ENCODE data around the gene LYRM7.

- TF ChIP-seq CTCF (conservative IDR thresholded peaks at IDR 0.05; ENCODE audit: low read depth, low read length), result no peak
- TF ChIP-seq EZH2 (IDR thresholded peaks at IDR 0.05; ENCODE audit: borderline replicate concordance, low read depth, low read length, poor library complexity, severe bottlenecking), result no peak
These were observed 9.7 kb downstream of the LYRM7 start for GRCh38 chr5:131180407-131180806.

All from A673 (cell line).